Activated naive CD8-positive, alpha-beta T cell treated with anti-CD3 and anti-CD28 coated beads, Interleukin-2, amount 50 U/mL, for 24 hours (primary cell): Measurements from ENCODE around the gene NANOS1.
A peak's percentile ranks its signal among the peaks of the same experiment; 100 is the strongest.
"Not testable (repeated sequence)": the region's sequence is repeated elsewhere in the genome, so short reads cannot be mapped to it uniquely, and the experiment has no call there.

Experiments used
- ATAC-seq: fragments of 150-1000 bp; cut with Tn5 transposase; one replicate; pipeline ENCODE4 v1.10.0; 2021
- DNase-seq: peaks from one replicate; pipeline ENCODE4 v3.0.0; 2021
- H3K27ac Mint-ChIP-seq: one replicate; pipeline ENCODE4 v1.8.0; 2021; ENCODE audit warnings: mild to moderate bottlenecking, mixed read lengths
- H3K27me3 Mint-ChIP-seq: one replicate; pipeline ENCODE4 v1.8.0; 2021; ENCODE audit warnings: mixed read lengths
- H3K36me3 Mint-ChIP-seq: one replicate; pipeline ENCODE4 v1.8.0; 2021; ENCODE audit warnings: low read depth, mixed read lengths
- H3K4me1 Mint-ChIP-seq: one replicate; pipeline ENCODE4 v1.8.0; 2021; ENCODE audit warnings: mixed read lengths
- H3K4me3 Mint-ChIP-seq: one replicate; pipeline ENCODE4 v1.8.0; 2021; ENCODE audit warnings: mild to moderate bottlenecking, moderate library complexity, mixed read lengths
- H3K9me3 Mint-ChIP-seq: one replicate; pipeline ENCODE4 v1.8.0; 2021; ENCODE audit warnings: mixed read lengths

NANOS1 gene

DNA sequence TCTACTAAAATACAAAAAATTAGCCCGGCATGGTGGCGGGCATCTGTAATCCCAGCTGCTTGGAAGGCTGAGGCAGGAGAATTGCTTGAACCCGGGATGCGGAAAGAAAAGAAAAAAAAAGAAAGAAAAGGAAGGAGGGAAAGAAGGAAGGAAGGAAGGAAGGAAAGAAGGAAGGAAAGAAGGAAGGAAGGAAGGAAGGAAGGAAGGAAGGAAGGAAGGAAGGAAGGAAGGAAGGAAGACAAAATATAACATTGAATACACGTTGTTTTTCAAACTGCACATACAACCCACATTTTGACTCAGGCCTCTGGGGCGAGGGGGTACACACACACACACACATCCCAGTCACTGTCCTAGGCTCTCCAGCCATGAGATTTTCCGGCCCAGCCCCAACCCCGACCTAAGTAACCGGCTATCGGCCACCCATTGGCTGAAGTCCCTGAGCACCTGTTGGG is 1.0 kb upstream of the NANOS1 start:
- H3K4me1 Mint-ChIP-seq, result peaks cover 16% of the 10 kb centered on the region
- not testable (repeated sequence) for H3K36me3 Mint-ChIP-seq, H3K27me3 Mint-ChIP-seq, ATAC-seq, H3K27ac Mint-ChIP-seq, DNase-seq, H3K9me3 Mint-ChIP-seq
- peak overlapping the region; percentile 51 for H3K4me3 Mint-ChIP-seq

DNA sequence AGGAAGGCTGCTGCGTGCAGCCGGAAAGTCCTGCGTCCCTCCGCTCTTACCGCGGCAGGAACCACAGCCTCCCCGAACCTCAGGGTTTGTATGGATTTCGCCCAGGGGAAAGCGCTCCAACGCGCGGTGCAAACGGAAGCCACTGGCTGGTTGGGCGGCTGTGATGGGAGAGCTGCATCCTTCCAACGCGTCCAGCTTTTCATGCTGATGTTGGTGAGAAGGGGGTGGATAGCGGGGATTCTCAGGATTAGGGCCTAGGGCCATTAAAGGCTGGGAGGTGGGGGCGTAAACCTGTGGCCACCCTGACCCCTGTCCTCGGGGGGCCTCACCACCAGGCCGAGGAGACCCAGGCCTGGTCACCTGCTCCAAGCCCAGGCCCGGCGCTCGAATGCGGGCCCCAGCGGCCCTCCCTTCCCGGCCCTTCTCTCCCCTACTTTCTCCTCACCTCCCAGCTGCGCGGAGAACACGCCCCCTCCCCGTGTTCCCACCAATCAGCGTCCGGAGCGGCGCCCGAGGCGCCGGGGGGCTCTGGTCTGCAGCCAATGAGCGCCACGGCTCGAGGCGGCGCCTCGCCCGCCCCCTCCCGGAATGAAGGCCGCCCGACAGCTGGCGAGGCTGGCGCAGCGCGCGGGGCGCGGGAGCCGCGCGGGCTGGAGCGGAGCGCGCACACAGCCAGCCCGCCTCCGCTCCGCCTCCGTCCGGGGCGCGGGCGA is 458 bp upstream of the NANOS1 start:
- peaks cover 16% of the 10 kb centered on the region for H3K4me1 Mint-ChIP-seq
- ATAC-seq (peak; percentile 73), DNase-seq (peak; percentile 80)
- no peak overlapping the region for H3K27ac Mint-ChIP-seq
- peak overlapping the region; percentile 51 for H3K4me3 Mint-ChIP-seq
- peaks cover 14% of the 10 kb centered on the region for H3K36me3 Mint-ChIP-seq
- H3K9me3 Mint-ChIP-seq, result no peaks in the 10 kb centered on the region
- peaks cover 5% of the 10 kb centered on the region for H3K27me3 Mint-ChIP-seq

GRCh38 chr10:119030421-119031250 is 1.1 kb downstream of the NANOS1 start:
- no peak overlapping the region for H3K27ac Mint-ChIP-seq
- peak; percentile 48 for DNase-seq
- H3K36me3 Mint-ChIP-seq, result peaks cover 22% of the 10 kb centered on the region
- H3K4me3 Mint-ChIP-seq, result peak overlapping the region; percentile 66
- H3K27me3 Mint-ChIP-seq, result peaks cover 5% of the 10 kb centered on the region
- no peaks in the 10 kb centered on the region for H3K9me3 Mint-ChIP-seq
- H3K4me1 Mint-ChIP-seq, result peaks cover 16% of the 10 kb centered on the region
- ATAC-seq, result peak; percentile 74

DNA sequence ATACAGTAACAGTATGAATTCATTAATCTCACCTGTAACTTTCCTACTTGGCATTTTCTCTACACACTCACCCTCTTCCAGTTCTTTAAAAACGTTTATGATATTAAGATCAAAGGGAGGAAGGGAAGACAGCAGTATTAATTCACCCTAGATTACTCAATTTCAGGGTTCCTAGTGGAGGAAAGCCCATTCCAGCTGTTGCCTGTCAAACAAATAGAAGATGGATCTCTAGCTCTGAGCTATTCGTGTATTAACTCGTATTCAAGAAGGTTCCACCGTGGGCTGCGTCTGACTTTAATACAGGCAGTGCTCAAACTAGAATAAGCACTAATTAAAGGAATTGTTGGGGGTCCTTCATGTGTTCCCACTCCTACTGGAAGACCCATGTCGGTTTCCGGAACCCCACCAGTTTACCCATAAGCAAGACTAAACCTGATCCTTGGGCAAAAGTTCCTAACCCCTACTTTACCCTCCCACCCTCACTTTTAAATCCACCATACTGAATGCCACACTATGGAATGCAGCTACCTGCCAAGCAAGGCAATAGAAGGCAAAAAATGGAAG is 2.1 kb downstream of the NANOS1 start:
- no peak overlapping the region for H3K27ac Mint-ChIP-seq

DNA sequence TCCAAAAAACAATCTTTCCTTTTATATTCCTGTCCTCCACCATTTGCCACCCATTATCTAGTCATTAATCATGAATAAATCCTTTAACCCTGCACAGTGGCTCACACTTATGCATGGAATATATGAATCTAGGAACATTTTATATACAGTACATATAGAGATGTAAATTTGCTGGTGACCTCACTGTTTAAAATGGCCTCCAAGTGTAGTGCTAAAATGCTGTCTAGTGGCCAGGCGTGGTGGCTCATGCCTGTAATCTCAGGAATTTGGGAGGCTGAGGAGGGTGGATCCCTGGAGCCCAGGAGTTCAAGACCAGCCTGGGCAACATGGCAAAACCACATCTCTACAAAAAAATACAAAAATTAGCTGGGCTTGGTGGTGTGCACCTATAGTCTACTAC is 9.6 kb downstream of the NANOS1 start:
- no peak overlapping the region for H3K27ac Mint-ChIP-seq
- peaks cover 9% of the 10 kb centered on the region for H3K4me1 Mint-ChIP-seq
- DNase-seq, result no peak
- H3K9me3 Mint-ChIP-seq, result no peaks in the 10 kb centered on the region
- H3K4me3 Mint-ChIP-seq, result no peak overlapping the region
- H3K27me3 Mint-ChIP-seq, result no peaks in the 10 kb centered on the region
- H3K36me3 Mint-ChIP-seq, result peaks cover 81% of the 10 kb centered on the region
- ATAC-seq, result no peak

More for the DNA sequence above, 2.1 kb downstream of the NANOS1 start:
- ATAC-seq (no peak), DNase-seq (no peak)
- peaks cover 5% of the 10 kb centered on the region for H3K27me3 Mint-ChIP-seq
- H3K9me3 Mint-ChIP-seq, result no peaks in the 10 kb centered on the region
- H3K4me3 Mint-ChIP-seq, result no peak overlapping the region
- H3K36me3 Mint-ChIP-seq, result peaks cover 30% of the 10 kb centered on the region
- peaks cover 16% of the 10 kb centered on the region for H3K4me1 Mint-ChIP-seq

DNA sequence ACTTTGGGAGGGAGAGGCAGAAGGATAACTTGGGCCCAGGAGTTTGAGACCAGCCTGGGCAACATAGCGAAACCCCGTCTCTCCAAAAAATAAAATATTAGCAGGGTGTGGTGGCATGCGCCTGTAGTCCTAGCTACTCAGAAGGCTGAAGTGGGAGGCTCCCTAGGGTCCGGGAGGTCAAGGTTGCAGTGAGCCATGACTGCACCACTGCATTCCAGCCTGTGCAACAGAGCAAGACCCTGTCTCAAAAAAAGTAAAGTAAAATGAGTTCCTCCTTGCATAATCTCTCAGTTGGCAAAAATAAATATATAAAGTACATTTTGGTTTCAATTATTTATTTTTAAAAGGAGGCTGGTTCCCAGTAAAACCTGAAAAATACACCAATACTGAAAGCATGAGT is 11.8 kb downstream of the NANOS1 start:
- H3K27ac Mint-ChIP-seq, result no peak overlapping the region
- H3K4me1 Mint-ChIP-seq, result peaks cover 9% of the 10 kb centered on the region
- H3K36me3 Mint-ChIP-seq, result peaks cover 83% of the 10 kb centered on the region
- H3K27me3 Mint-ChIP-seq, result no peaks in the 10 kb centered on the region
- ATAC-seq (no peak), DNase-seq (no peak)
- H3K9me3 Mint-ChIP-seq, result no peaks in the 10 kb centered on the region
- H3K4me3 Mint-ChIP-seq, result no peak overlapping the region

- no peak overlapping the region for H3K4me3 Mint-ChIP-seq
- peaks cover 83% of the 10 kb centered on the region for H3K36me3 Mint-ChIP-seq
- no peaks in the 10 kb centered on the region for H3K9me3 Mint-ChIP-seq
- no peaks in the 10 kb centered on the region for H3K27me3 Mint-ChIP-seq
- DNase-seq (no peak), ATAC-seq (peak; percentile 17)
- peaks cover 9% of the 10 kb centered on the region for H3K4me1 Mint-ChIP-seq
- H3K27ac Mint-ChIP-seq, result no peak overlapping the region
Measured at GRCh38 chr10:119042169-119042568, 12.7 kb downstream of the NANOS1 start.

- H3K4me1 Mint-ChIP-seq, result peaks cover 11% of the 10 kb centered on the region
Measured at GRCh38 chr10:119045561-119045960, 16.0 kb downstream of the NANOS1 start.

GRCh38 chr10:119049361-119049760 is 19.8 kb downstream of the NANOS1 start:
- ATAC-seq, result no peak
- Mint-ChIP-seq H3K27ac (no peak overlapping the region), H3K27me3 (no peaks in the 10 kb centered on the region), H3K4me3 (no peak overlapping the region), H3K4me1 (peaks cover 5% of the 10 kb centered on the region), H3K36me3 (peaks cover 87% of the 10 kb centered on the region), H3K9me3 (no peaks in the 10 kb centered on the region)
- DNase-seq, result no peak

More at GRCh38 chr10:119045561-119045960, 16.0 kb downstream of the NANOS1 start:
- Mint-ChIP-seq H3K9me3 (no peaks in the 10 kb centered on the region), H3K27ac (no peak overlapping the region), H3K4me3 (no peak overlapping the region), H3K36me3 (peaks cover 87% of the 10 kb centered on the region), H3K27me3 (no peaks in the 10 kb centered on the region)
- DNase-seq (no peak), ATAC-seq (no peak)

DNA sequence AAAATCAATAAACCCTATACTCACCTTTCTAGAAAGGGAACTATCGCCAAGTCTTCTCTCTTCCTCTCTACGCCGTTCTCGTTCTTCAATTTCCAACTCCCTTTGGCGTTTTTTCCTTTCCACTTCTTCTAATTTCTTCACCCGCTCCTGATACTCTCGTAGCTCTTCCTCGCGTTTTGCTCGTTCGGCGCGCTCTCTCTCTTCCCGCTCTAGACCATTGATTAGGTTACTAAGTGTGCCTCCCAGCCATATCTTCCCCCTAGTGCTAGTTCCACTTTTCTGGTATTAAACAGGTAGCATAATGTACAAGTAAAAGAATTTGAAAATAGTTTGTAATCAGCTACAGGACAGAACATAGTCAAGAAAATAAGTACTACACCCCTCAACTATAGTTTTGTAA is 20.3 kb downstream of the NANOS1 start:
- H3K4me1 Mint-ChIP-seq, result peaks cover 5% of the 10 kb centered on the region
- H3K36me3 Mint-ChIP-seq, result peaks cover 90% of the 10 kb centered on the region
- H3K27me3 Mint-ChIP-seq, result no peaks in the 10 kb centered on the region
- no peak for DNase-seq
- ATAC-seq, result no peak
- H3K9me3 Mint-ChIP-seq, result no peaks in the 10 kb centered on the region
- no peak overlapping the region for H3K27ac Mint-ChIP-seq
- H3K4me3 Mint-ChIP-seq, result no peak overlapping the region

DNA sequence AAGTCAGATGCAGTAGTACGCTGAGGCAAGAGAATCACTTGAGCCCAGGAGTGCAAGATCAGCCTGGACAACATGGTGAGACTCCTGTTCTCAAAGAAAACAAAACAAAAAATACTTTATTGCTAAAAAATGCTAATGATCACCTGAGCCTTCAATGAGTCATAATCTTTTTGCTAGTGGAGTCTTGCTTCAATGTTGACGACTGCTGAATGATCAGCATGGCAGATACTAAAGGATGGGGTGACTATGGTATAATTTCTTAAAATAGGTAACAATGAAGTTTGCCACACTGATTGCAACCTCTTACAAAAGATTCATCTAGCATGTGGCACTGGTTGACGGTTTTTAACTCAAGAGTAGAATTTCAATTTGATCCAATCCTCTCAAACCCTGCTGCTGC is 22.3 kb downstream of the NANOS1 start:
- H3K9me3 Mint-ChIP-seq, result no peaks in the 10 kb centered on the region
- H3K27ac Mint-ChIP-seq, result no peak overlapping the region
- ATAC-seq, result no peak
- DNase-seq, result no peak
- no peak overlapping the region for H3K4me3 Mint-ChIP-seq
- no peaks in the 10 kb centered on the region for H3K27me3 Mint-ChIP-seq
- peaks cover 5% of the 10 kb centered on the region for H3K4me1 Mint-ChIP-seq
- peaks cover 91% of the 10 kb centered on the region for H3K36me3 Mint-ChIP-seq

GRCh38 chr10:119055472-119055871 is 26.0 kb downstream of the NANOS1 start:
- ATAC-seq, result no peak
- no peak for DNase-seq
- Mint-ChIP-seq H3K4me3 (no peak overlapping the region), H3K4me1 (no peaks in the 10 kb centered on the region), H3K27me3 (no peaks in the 10 kb centered on the region), H3K9me3 (no peaks in the 10 kb centered on the region), H3K36me3 (peaks cover 90% of the 10 kb centered on the region), H3K27ac (no peak overlapping the region)

- Mint-ChIP-seq H3K36me3 (peaks cover 86% of the 10 kb centered on the region), H3K27me3 (no peaks in the 10 kb centered on the region), H3K27ac (no peak overlapping the region), H3K4me3 (no peak overlapping the region), H3K9me3 (no peaks in the 10 kb centered on the region), H3K4me1 (peaks cover 3% of the 10 kb centered on the region)
- ATAC-seq (no peak), DNase-seq (no peak)
Measured at GRCh38 chr10:119058010-119058409, 28.5 kb downstream of the NANOS1 start.

- no peak overlapping the region for H3K4me3 Mint-ChIP-seq
- H3K4me1 Mint-ChIP-seq, result peaks cover 3% of the 10 kb centered on the region
- ATAC-seq (no peak), DNase-seq (no peak)
- H3K27ac Mint-ChIP-seq, result no peak overlapping the region
- no peaks in the 10 kb centered on the region for H3K9me3 Mint-ChIP-seq
- H3K27me3 Mint-ChIP-seq, result no peaks in the 10 kb centered on the region
- H3K36me3 Mint-ChIP-seq, result peaks cover 89% of the 10 kb centered on the region
Measured at GRCh38 chr10:119059557-119059956, 30.0 kb downstream of the NANOS1 start.

DNA sequence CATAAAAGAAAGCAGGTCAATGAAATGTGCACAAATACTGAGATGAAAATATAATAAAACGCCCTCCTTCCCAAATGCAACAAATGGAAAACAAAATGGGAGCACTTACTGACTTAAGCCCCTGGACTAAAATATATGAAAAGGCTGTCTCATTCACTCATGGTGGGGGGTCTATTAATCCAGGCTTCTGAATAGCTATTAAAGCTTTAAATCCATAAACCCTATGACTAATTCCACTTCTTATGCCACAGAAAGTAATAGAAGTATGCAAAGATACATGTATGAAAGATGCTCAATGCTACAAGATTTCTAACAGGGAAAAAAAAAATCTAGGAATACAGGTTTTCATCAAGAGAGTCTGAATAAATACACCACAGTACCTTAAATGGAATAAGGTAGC is 30.6 kb downstream of the NANOS1 start:
- no peaks in the 10 kb centered on the region for H3K27me3 Mint-ChIP-seq
- H3K27ac Mint-ChIP-seq, result no peak overlapping the region

More for the DNA sequence above, 30.6 kb downstream of the NANOS1 start:
- no peak for DNase-seq
- no peaks in the 10 kb centered on the region for H3K9me3 Mint-ChIP-seq
- H3K4me1 Mint-ChIP-seq, result peaks cover 5% of the 10 kb centered on the region
- H3K4me3 Mint-ChIP-seq, result no peak overlapping the region
- ATAC-seq, result no peak
- H3K36me3 Mint-ChIP-seq, result peaks cover 88% of the 10 kb centered on the region
